CD14-positive monocyte (primary cell): Measurements from ENCODE around the gene LRRK1. TPM values are rescaled to one million over a fixed set of nuclear protein-coding genes. Genes with fewer than 3 reads are reported as not detected.

Source experiments
- DNase-seq, 3 donors: peaks; one replicate each; pipeline ENCODE4 v3.0.0-alpha.2; 2011 to 2022
- H2AFZ ChIP-seq: 2 replicates; pipeline ENCODE4 v1.6.0; 2012; ENCODE audit warnings: mild to moderate bottlenecking, low read depth, low read length, inconsistent platforms; ENCODE audit not compliant: insufficient read depth, poor library complexity, severe bottlenecking
- H3K27ac ChIP-seq, 2 donors: 1 replicate in 1 of 2; 2 replicates in 1 of 2; pipeline ENCODE4 v1.5.1; 2012 to 2013; ENCODE audit warnings: low read length in 2 of 2, control low read depth in 1 of 2, inconsistent platforms in 1 of 2, low read depth in 1 of 2, mild to moderate bottlenecking in 1 of 2
- H3K27me3 ChIP-seq, 2 donors: one replicate each; pipeline versions ENCODE4 v1.6.0 to v1.6.1; 2011 to 2013; ENCODE audit warnings: low read length in 2 of 2; ENCODE audit not compliant: control insufficient read depth in 2 of 2, insufficient read depth in 2 of 2
- H3K36me3 ChIP-seq, 2 donors: replicated peaks in 1 of 2; 1 replicate in 1 of 2; 2 replicates in 1 of 2; pipeline versions ENCODE4 v1.5.1 to v1.6.1; 2012 to 2013; ENCODE audit warnings: low read length in 2 of 2, control low read depth in 1 of 2, inconsistent platforms in 1 of 2, mild to moderate bottlenecking in 1 of 2; ENCODE audit not compliant: insufficient read depth in 2 of 2, control insufficient read depth in 1 of 2
- H3K4me1 ChIP-seq, 2 donors: 1 replicate in 1 of 2; 2 replicates in 1 of 2; pipeline versions ENCODE4 v1.5.1 to v1.6.1; 2012 to 2013; ENCODE audit warnings: low read length in 2 of 2, control low read depth in 1 of 2, inconsistent platforms in 1 of 2, mild to moderate bottlenecking in 1 of 2, moderate library complexity in 1 of 2; ENCODE audit not compliant: insufficient read depth in 2 of 2, control insufficient read depth in 1 of 2
- H3K4me2 ChIP-seq: replicated peaks from 2 replicates; pipeline ENCODE3; 2012; ENCODE audit warnings: low read length, moderate library complexity, mild to moderate bottlenecking; ENCODE audit not compliant: poor library complexity, severe bottlenecking; ENCODE audit errors: extremely low read depth
- H3K4me3 ChIP-seq, 3 experiments: fragments of 200-600 bp in 1 of 3; sonication (generic) in 1 of 3; replicated peaks in 1 of 3; 1 replicate in 2 of 3; 2 replicates in 1 of 3; pipeline ENCODE4 v1.5.1; 2011 to 2013; ENCODE audit warnings: low read length in 3 of 3, mild to moderate bottlenecking in 3 of 3, control low read depth in 2 of 3, low read depth in 2 of 3, inconsistent platforms in 1 of 3, moderate library complexity in 1 of 3
- H3K79me2 ChIP-seq: 2 replicates; pipeline ENCODE4 v1.6.0; 2012; ENCODE audit warnings: mild to moderate bottlenecking, control low read depth, inconsistent platforms, low read length, moderate library complexity; ENCODE audit not compliant: insufficient read depth
- H3K9ac ChIP-seq: 2 replicates; pipeline ENCODE4 v1.6.0; 2017; ENCODE audit warnings: low read length, mild to moderate bottlenecking; ENCODE audit not compliant: insufficient read depth, poor library complexity, severe bottlenecking
- H3K9me3 ChIP-seq, 2 donors: replicated peaks in 1 of 2; 1 replicate in 1 of 2; 2 replicates in 1 of 2; pipeline versions ENCODE4 v1.5.1 to v1.6.1; 2012 to 2013; ENCODE audit warnings: low read length in 2 of 2, control low read depth in 1 of 2; ENCODE audit not compliant: control insufficient read depth in 1 of 2, insufficient read depth in 1 of 2
- H4K20me1 ChIP-seq: 2 replicates; pipeline ENCODE4 v1.6.0; 2012; ENCODE audit warnings: mild to moderate bottlenecking, low read length, control low read depth, moderate library complexity; ENCODE audit not compliant: insufficient read depth
- H3K27ac Mint-ChIP-seq, 7 donors: one replicate each; pipeline ENCODE4 v1.8.0; 2020; ENCODE audit warnings: mild to moderate bottlenecking in 7 of 7, mixed read lengths in 7 of 7, moderate library complexity in 6 of 7, inconsistent platforms in 2 of 7
- H3K27me3 Mint-ChIP-seq, 3 donors: one replicate each; pipeline ENCODE4 v1.8.0; 2021 to 2022; ENCODE audit warnings: low read depth in 3 of 3, mild to moderate bottlenecking in 3 of 3, mixed read lengths in 3 of 3, moderate library complexity in 3 of 3, inconsistent platforms in 1 of 3
- H3K36me3 Mint-ChIP-seq, 2 donors: one replicate each; pipeline ENCODE4 v1.8.0; 2020; ENCODE audit warnings: mixed read lengths in 2 of 2, inconsistent platforms in 1 of 2, mild to moderate bottlenecking in 1 of 2
- H3K4me1 Mint-ChIP-seq: one replicate; pipeline ENCODE4 v1.8.0; 2020; ENCODE audit warnings: mild to moderate bottlenecking, mixed read lengths
- H3K4me3 Mint-ChIP-seq, 2 donors: one replicate each; pipeline ENCODE4 v1.8.0; 2020; ENCODE audit warnings: mild to moderate bottlenecking in 2 of 2, mixed read lengths in 2 of 2, moderate library complexity in 1 of 2
- H3K9me3 Mint-ChIP-seq, 7 donors: one replicate each; pipeline ENCODE4 v1.8.0; 2020 to 2022; ENCODE audit warnings: mixed read lengths in 7 of 7, mild to moderate bottlenecking in 6 of 7, moderate library complexity in 6 of 7, inconsistent platforms in 2 of 7
- CTCF ChIP-seq: fragments of 200-600 bp; IDR thresholded peaks from one replicate; pipeline ENCODE4 v1.8.0; 2022; ENCODE audit warnings: antibody characterized with exemption, mild to moderate bottlenecking
- WGBS: methylation state at CpG from one replicate; pipeline ENCODE4 v1.1.5; 2013; ENCODE audit warnings: missing lambda C conversion rate; ENCODE audit not compliant: insufficient coverage; 5-methylcytosine and 5-hydroxymethylcytosine counted together
- intact Hi-C, 2 donors: fragments of 100-400 bp; cut with micrococcal nuclease; formaldehyde crosslinking; loops; one replicate each; pipeline versions ENCODE4 v1.15.0 to v1.15.1; 2023
- polyA plus RNA-seq, 3 donors: library from polyadenylated mRNA; depleted of rRNA in 1 of 3; unstranded in 2 of 3; stranded (reverse) in 1 of 3; fragments of 300-500 nt in 2 of 3; fragments of >200 nt in 1 of 3; fragmentation: Illumina TruSeq in 2 of 3; gene quantifications; 1 replicate in 2 of 3; 2 replicates in 1 of 3; pipeline ENCODE4 v1.2.3, GENCODE V29; 2012 to 2021

Gene LRRK1
- polyA plus RNA-seq, 3 donors, result 1.7 to 18.9 (median 5.4) TPM

GRCh38 chr15:100895721-100896120, 23.4 kb upstream of the LRRK1 start:
- Histone ChIP-seq H3K36me3 (no peaks in the 10 kb centered on the region), H3K9me3 (no peaks in the 10 kb centered on the region), H3K4me1 (no peaks in the 10 kb centered on the region), H2AFZ (no peak overlapping the region), H3K27me3 (peaks cover 2 to 29% of the 10 kb centered on the region in 2 donors), H3K9ac (no peak overlapping the region), H4K20me1 (no peaks in the 10 kb centered on the region), H3K4me2 (no peak overlapping the region), H3K27ac (no peak overlapping the region), H3K79me2 (no peaks in the 10 kb centered on the region), H3K4me3 (no peak overlapping the region)
- intact Hi-C loops, result no loop called here
- no peaks in the 10 kb centered on the region for H3K4me1 Mint-ChIP-seq
- 94% methylated on average over 5 of the region's 13 CpGs for WGBS
- DNase-seq, result no peak
- H3K27ac Mint-ChIP-seq, result peak overlapping the region in 1 of 7 donors; percentile 28
- peaks cover 0 to 1% (median 0%) of the 10 kb centered on the region in 7 donors for H3K9me3 Mint-ChIP-seq
- peaks cover 23 to 59% (median 31%) of the 10 kb centered on the region in 3 donors for H3K27me3 Mint-ChIP-seq
- no peaks in the 10 kb centered on the region for H3K36me3 Mint-ChIP-seq
- TF ChIP-seq CTCF, result no peak
- H3K4me3 Mint-ChIP-seq, result no peak overlapping the region

- TF ChIP-seq CTCF, result no peak
- H3K9me3 ChIP-seq, result no peaks in the 10 kb centered on the region
- H3K4me1 ChIP-seq, result peaks cover 10 to 11% of the 10 kb centered on the region in 2 donors
- Mint-ChIP-seq H3K27ac (no peak overlapping the region), H3K4me1 (peaks cover 15% of the 10 kb centered on the region), H3K9me3 (peaks cover 0 to 1% (median 0%) of the 10 kb centered on the region in 7 donors), H3K36me3 (no peaks in the 10 kb centered on the region), H3K27me3 (peaks cover 9 to 42% (median 19%) of the 10 kb centered on the region in 3 donors), H3K4me3 (no peak overlapping the region)
- H2AFZ ChIP-seq, result no peak overlapping the region
- no peaks in the 10 kb centered on the region for H4K20me1 ChIP-seq
- H3K4me3 ChIP-seq, result no peak overlapping the region
- no peaks in the 10 kb centered on the region for H3K36me3 ChIP-seq
- WGBS, result 92% methylated on average over 19 of the region's 26 CpGs
- no peak overlapping the region for H3K9ac ChIP-seq
- no peak for DNase-seq
- no peaks in the 10 kb centered on the region for H3K79me2 ChIP-seq
- H3K27ac ChIP-seq, result no peak overlapping the region
- H3K27me3 ChIP-seq, result peaks cover 0 to 11% of the 10 kb centered on the region in 2 donors
- H3K4me2 ChIP-seq, result no peak overlapping the region
- intact Hi-C loops, result no loop called here
Measured at GRCh38 chr15:100897221-100898151, 21.7 kb upstream of the LRRK1 start.
